Kidney capillary endothelial cell (primary cell): ENCODE measurements around the gene FAM168A.
A peak's percentile ranks its signal among the peaks of the same experiment; 100 is the strongest.
"Not testable (repeated sequence)": the region's sequence is repeated elsewhere in the genome, so short reads cannot be mapped to it uniquely, and the experiment has no call there.

Source experiments
- DNase-seq: peaks from one replicate; pipeline ENCODE4 v3.0.0-alpha.2; 2018; ENCODE audit warnings: low spot score

The FAM168A gene

GRCh38 chr11:73468590-73469161 is 129.2 kb downstream of the FAM168A start:
- no peak for DNase-seq

DNA sequence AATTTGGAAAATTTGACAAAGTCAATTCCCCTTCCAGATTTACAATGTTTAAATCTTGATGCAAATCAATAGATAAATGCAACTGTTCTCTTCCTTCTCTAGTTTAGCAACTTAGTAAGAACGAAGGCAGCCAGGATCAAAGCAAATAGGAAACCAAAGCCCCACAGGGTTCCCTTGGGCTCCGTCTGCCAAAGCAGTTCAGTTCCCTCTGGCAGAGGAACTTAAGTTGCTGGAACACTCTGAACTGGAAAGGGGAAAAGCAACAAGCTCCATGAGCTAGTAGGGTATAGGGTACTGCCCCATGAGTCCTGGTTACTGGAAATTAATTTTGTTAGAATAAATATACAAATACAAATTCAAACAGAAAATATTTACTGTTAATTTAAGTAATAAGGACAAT is 130.4 kb downstream of the FAM168A start:
- DNase-seq = no peak

DNA sequence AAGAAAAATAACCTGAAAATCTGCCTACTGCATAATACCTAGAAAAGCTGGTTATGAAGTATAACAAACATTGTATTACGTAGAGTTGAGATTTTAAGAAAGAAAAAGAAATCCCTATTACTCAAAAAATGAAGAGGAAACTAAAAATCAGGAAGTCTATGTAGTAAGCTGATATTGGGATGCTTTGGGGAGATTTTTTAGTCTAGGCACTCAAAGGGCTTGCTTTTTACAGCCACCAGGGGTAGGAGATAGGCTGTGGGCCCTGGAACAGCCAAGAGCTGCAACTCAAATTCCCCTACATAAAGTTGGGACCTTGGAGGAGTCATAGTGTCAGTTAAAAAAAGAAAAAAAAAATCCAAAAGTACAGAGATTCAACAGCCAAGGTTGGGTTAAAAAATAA is 131.3 kb downstream of the FAM168A start:
- no peak for DNase-seq

DNA sequence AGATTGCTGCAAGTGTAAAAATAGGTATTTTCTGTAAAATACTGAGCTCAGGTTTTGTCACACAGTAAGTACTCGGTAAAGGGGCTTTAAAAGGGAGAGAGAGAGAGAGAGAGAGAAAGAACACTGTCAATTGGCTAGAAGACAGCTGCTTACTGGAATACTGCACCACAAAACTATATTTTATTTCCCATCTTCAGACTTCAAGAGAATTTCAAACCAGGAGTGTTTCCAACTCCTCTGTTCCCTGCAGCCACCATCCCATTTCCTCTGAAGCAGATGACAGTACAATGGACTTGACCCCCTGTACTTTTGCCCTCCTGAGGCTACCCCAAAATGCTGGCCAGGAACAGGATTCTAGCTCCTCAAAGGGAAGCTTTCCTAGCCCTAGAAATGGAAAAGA is 132.0 kb downstream of the FAM168A start:
- DNase-seq = no peak

DNA sequence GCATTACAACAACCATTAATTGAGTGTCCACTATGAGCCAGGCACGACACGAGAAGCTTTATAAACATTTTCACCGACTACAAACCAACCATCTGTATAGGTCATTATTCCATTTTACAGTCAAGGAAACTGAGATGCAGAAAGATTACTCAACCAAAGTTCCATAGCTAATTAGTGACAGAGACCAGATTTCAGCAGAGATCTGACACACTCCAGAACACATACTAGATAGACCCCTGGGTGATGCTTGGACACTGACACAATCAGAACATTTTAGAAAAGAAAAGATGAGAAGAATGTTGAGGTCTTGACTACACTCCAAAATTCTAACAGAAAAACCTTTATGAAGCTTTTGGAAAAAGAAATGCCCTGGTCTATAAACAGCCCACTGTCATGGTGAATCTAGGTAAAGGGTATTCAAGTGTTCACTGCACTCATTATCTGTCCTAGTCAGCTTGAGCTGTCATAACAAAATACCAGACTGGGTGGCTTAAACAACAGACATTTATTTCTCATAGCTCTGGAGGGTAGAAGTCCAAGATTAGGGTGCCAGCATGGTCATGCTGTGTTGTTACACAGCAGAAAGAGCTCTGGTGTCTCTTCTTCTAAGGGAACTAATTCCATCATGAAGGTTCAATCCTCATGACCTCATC is 132.8 kb downstream of the FAM168A start:
- no peak for DNase-seq

DNA sequence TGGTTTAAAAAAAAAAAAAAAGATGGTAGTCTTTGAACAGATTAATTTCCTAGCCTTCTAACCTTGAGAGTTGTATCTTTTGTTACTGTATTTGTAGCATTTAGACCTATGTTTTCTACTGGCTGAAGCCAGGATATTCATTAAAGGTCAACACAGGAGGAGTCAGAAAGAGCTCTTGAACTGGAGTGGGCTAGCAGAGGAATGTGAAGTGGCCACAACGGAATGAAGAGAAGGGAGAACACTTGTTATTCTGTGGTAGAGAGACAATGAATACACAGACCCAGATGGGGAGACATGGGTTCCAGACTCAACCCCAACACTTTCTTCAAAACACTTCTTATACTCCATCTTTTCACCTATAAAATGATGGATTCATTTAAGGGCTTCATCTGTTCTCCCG is 133.6 kb downstream of the FAM168A start:
- DNase-seq = no peak

- peak; percentile 9 for DNase-seq
These were observed 134.6 kb downstream of the FAM168A start for GRCh38 chr11:73463359-73463758.

DNA sequence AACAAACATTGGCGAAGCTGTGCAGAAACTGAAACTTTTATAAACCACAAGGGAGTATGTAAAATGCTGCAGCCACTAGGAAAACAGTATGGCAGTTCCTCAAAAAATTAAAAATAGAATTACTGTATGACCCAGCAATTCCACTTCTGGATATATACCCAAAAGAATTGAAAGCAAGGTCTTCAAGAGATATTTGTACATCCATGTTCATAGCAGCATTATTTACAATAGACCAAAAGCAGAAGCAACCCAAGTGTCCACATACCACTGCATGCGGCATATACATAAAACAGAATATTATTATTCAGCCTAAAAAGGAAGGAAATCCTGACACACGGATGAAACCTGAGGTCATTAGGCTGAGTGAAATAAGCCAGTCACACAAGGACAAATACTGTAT is 135.9 kb downstream of the FAM168A start:
- DNase-seq = no peak

DNA sequence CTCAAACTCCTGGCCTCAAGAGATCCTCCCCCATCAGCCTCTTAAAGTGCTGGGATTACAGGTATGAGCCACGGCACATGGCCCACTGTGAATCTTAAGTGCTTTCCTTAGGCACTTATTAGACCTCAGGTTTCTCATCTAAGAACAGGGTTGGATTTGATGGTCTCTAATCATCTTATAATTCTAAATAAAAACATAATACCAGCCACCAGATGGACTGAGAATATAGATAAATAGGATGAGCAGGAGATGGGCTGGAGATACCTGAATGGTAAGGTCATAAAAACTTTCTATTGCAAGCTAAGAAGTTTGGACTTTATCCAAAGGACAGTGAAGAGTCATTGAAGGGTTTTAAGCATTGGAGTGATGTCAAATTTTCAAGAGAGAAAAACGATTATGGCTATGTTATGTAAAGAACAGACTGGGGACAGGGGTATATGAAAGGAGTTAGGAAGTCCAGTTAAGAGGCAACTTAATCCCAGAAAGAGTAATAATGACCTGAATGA is 136.5 kb downstream of the FAM168A start:
- DNase-seq = no peak

- no peak for DNase-seq
These were observed 139.7 kb downstream of the FAM168A start for GRCh38 chr11:73458201-73458600.

GRCh38 chr11:73454987-73455386 is 142.9 kb downstream of the FAM168A start:
- DNase-seq = no peak

DNA sequence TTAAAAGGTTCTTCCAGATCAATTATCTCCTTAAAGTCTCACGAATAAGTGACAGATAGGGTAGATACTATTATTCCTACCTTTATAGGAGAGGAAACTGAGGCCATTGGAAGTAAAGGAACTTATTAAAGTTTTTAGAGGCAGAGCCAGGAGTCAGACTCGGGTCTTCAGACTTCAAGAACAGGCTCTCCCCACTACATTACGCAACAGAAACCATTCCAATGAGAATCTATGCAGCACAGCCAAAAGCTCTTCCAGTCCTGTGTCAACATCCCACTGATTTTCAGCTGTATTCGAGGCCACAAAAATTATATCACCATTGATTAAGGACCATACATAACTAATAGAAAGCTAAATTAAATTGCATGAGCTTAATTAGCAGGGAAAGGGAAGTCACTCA is 144.3 kb downstream of the FAM168A start:
- no peak for DNase-seq

- no peak for DNase-seq
These were observed 145.2 kb downstream of the FAM168A start for GRCh38 chr11:73452726-73453125.

DNA sequence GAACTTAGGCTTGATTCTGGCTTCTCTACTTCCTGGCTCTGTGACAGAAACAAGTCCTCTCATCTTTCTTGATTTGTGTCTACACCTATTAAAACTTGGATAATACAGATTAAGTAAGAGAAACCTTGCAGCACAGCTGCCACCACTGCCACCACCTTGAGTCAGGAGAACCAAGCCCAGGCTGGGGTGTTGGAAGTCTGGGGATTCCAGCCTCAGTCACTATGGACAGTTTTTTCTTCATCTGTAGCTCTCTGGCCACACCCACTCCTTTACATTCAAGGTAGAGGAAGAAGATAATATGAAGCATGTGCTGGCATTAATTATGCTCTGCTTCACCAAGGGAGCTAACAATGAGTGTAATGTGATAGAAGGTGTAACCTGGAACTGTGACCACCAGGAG is 146.0 kb downstream of the FAM168A start:
- DNase-seq = no peak

GRCh38 chr11:73446766-73447165 is 151.1 kb downstream of the FAM168A start:
- DNase-seq = no peak

- no peak for DNase-seq
These were observed 151.9 kb downstream of the FAM168A start for GRCh38 chr11:73445980-73446379.

DNA sequence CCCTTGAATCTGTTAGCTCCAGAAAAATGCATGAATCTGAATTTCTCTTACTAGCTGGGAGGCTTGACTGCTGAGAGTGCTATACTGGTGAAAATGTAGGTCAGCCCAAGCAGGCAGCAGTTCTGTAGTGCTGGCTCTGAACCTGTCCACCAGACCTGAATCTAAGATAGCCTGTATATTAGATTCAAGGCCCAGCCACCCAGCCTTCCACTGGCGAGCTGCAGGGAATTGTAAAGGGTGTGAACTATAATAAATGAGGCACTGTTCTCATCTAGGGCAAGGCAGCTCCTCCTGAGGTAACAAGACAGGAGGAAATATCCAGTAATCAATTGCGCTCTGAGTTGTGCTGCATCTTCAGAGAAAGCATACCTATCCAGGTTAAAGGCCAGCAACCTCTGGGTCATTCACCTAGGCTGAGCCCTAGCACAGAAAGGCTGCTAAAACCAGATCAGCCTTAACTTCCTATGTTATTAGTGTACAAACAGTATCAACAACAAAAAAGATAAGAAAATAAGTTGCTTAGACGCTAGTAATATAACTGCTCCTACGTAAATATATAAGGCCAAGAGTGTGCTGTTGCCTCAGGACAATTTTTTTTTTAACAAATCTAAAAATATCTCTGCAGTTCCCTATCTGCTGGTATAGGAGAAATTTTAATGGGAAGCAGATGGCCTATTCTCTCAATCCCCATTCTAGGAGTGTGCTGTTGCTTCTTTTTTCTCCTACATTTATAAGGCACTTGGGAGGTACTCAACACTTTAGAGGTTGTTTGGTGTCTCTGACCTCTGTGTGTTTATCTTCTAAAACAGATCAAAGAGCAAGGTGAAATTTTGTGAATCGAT is 158.7 kb downstream of the FAM168A start:
- no peak for DNase-seq

- DNase-seq = not testable (repeated sequence)
These were observed 161.1 kb downstream of the FAM168A start for GRCh38 chr11:73436859-73437258.

- DNase-seq = no peak
These were observed 166.5 kb downstream of the FAM168A start for GRCh38 chr11:73431396-73431795.

GRCh38 chr11:73430326-73430725 is 167.6 kb downstream of the FAM168A start:
- no peak for DNase-seq

GRCh38 chr11:73429121-73429750 is 168.7 kb downstream of the FAM168A start:
- no peak for DNase-seq

GRCh38 chr11:73428699-73429098 is 169.2 kb downstream of the FAM168A start:
- no peak for DNase-seq

GRCh38 chr11:73428227-73428626 is 169.7 kb downstream of the FAM168A start:
- DNase-seq = no peak
